Measurements from ENCODE around the gene MORN1.

MORN1 gene

GRCh38 chr1:2400576-2400909, 9.2 kb upstream of the MORN1 start:
- no peak overlapping the region for H3K4me3 ChIP-seq (ENCODE audit: low read length)
- TF ChIP-seq, protein P1, sequence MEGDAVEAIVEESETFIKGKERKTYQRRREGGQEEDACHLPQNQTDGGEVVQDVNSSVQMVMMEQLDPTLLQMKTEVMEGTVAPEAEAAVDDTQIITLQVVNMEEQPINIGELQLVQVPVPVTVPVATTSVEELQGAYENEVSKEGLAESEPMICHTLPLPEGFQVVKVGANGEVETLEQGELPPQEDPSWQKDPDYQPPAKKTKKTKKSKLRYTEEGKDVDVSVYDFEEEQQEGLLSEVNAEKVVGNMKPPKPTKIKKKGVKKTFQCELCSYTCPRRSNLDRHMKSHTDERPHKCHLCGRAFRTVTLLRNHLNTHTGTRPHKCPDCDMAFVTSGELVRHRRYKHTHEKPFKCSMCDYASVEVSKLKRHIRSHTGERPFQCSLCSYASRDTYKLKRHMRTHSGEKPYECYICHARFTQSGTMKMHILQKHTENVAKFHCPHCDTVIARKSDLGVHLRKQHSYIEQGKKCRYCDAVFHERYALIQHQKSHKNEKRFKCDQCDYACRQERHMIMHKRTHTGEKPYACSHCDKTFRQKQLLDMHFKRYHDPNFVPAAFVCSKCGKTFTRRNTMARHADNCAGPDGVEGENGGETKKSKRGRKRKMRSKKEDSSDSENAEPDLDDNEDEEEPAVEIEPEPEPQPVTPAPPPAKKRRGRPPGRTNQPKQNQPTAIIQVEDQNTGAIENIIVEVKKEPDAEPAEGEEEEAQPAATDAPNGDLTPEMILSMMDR (conservative IDR thresholded peaks at IDR 0.05; ENCODE audit: low read depth, low read length) = no peak
- DNase-seq (ENCODE audit: low read depth) = no peak

- no peak for DNase-seq (ENCODE audit: low read depth)
- no peak overlapping the region for H3K4me3 ChIP-seq (ENCODE audit: low read length)
- TF ChIP-seq, protein P1 (conservative IDR thresholded peaks at IDR 0.05; ENCODE audit: low read depth, low read length) = no peak
Observed at GRCh38 chr1:2399890-2400575, 8.7 kb upstream of the MORN1 start.

GRCh38 chr1:2398871-2399270, 7.5 kb upstream of the MORN1 start:
- no peak overlapping the region for H3K4me3 ChIP-seq (ENCODE audit: low read length)
- TF ChIP-seq, protein P1 (conservative IDR thresholded peaks at IDR 0.05; ENCODE audit: low read depth, low read length) = no peak
- DNase-seq (ENCODE audit: low read depth) = no peak

DNA sequence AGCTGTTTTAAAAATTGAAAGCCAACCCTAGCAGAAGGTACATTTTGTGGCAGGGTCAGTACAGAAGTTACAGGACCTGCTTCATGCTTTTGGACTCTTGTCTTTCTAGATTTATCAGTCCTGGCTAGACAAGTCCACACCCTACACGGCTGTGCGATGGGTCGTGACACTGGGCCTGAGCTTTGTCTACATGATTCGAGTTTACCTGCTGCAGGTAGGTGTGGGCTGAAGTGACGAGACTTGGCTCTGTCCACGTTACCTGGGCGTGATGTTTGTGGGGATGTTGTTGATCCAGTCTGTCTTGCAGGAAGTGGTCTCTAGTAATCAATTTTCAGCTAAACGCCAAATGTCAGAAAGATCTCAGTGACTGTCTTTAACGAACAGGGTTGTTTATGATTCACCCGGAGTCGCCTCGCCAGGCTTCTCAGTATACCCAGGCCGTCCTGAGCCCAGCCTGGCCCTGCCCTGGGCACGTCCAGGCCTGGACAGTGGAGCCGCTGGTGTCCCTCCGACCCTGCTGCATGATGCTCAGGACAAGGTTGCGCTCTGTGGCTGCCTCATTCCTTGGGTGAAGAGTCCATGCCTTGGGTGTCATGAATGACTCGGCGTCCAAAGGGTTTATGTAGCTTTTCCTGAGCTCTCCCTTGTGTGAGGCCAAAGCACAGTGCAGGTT, 5.8 kb upstream of the MORN1 start:
- DNase-seq (ENCODE audit: low read depth) = no peak
- no peak overlapping the region for H3K4me3 ChIP-seq (ENCODE audit: low read length)
- TF ChIP-seq, protein P1 (conservative IDR thresholded peaks at IDR 0.05; ENCODE audit: low read depth, low read length) = no peak

GRCh38 chr1:2396476-2396875, 5.1 kb upstream of the MORN1 start:
- no peak for DNase-seq (ENCODE audit: low read depth)
- no peak overlapping the region for H3K4me3 ChIP-seq (ENCODE audit: low read length)
- TF ChIP-seq, protein P1 (conservative IDR thresholded peaks at IDR 0.05; ENCODE audit: low read depth, low read length) = no peak

- TF ChIP-seq, protein P1 (conservative IDR thresholded peaks at IDR 0.05; ENCODE audit: low read depth, low read length) = no peak
Observed at GRCh38 chr1:2396059-2396458, 4.7 kb upstream of the MORN1 start.

DNA sequence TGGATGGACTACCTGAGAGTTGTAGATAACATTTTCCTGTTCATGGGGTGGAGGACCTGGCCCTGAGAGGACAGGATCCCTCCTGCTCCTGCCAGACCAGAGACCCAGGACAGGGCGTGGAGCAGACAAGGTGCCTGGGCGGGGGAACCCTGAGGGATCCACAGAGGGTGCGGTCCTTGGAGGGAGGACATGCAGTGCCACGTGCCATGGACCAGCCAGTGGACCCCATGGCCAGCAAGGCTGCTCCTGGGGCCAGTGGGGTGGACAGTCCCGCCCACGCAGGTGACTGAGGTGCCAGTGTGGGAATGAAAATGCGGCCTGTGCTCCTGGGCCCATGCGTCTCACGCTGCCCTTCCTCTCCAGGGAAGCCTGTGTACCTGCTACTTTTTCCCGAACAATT, 3.9 kb upstream of the MORN1 start:
- no peak for DNase-seq (ENCODE audit: low read depth)
- no peak overlapping the region for H3K4me3 ChIP-seq (ENCODE audit: low read length)
- TF ChIP-seq, protein P1 (conservative IDR thresholded peaks at IDR 0.05; ENCODE audit: low read depth, low read length) = no peak

More at GRCh38 chr1:2396059-2396458, 4.7 kb upstream of the MORN1 start:
- no peak for DNase-seq (ENCODE audit: low read depth)
- no peak overlapping the region for H3K4me3 ChIP-seq (ENCODE audit: low read length)
